HepG2 (cell line): ENCODE data around the gene C1orf141. TPM values are rescaled to one million over a fixed set of nuclear protein-coding genes. Genes with fewer than 3 reads are reported as not detected.

Source experiments
- ARID5B ChIP-seq: IDR thresholded peaks from 2 replicates; pipeline ENCODE4 v1.4.0; 2020; ENCODE audit warnings: mild to moderate bottlenecking, missing genetic modification reagents
- CBX1 ChIP-seq: IDR thresholded peaks from one replicate; pipeline ENCODE4 v1.6.1; 2016; ENCODE audit warnings: antibody characterized with exemption, low read depth
- CEBPB ChIP-seq: IDR thresholded peaks from 2 replicates; pipeline ENCODE4 v1.6.1; 2011; ENCODE audit warnings: low read depth, low read length, improper control_type of control experiment, borderline replicate concordance
- CEBPG ChIP-seq: IDR thresholded peaks from 2 replicates; pipeline ENCODE4 v1.6.1; 2016
- CREM ChIP-seq, 2 experiments: sonication (generic) in 1 of 2; formaldehyde crosslinking in 1 of 2; IDR thresholded peaks; 2 replicates each; pipeline versions ENCODE4 v1.4.0 to v1.6.1; 2016 to 2020; ENCODE audit warnings: antibody characterized with exemption in 1 of 2, mild to moderate bottlenecking in 1 of 2, missing genetic modification reagents in 1 of 2
- HNF4G ChIP-seq, 2 experiments: sonication (generic) in 1 of 2; formaldehyde crosslinking in 1 of 2; IDR thresholded peaks; 2 replicates each; pipeline versions ENCODE4 v1.4.0 to v1.6.1; 2011 to 2020; ENCODE audit warnings: borderline replicate concordance in 2 of 2, low read depth in 2 of 2, mild to moderate bottlenecking in 2 of 2, low read length in 1 of 2, missing genetic modification reagents in 1 of 2, moderate library complexity in 1 of 2
- SNAI1 ChIP-seq: sonication (generic); formaldehyde crosslinking; IDR thresholded peaks from 2 replicates; pipeline ENCODE4 v1.5.0; 2020; ENCODE audit warnings: mild to moderate bottlenecking, missing genetic modification reagents, borderline replicate concordance
- ZNF547 ChIP-seq: sonication (generic); formaldehyde crosslinking; IDR thresholded peaks from 2 replicates; pipeline ENCODE4 v1.5.1; 2020; ENCODE audit warnings: mild to moderate bottlenecking, missing genetic modification reagents
- polyA plus RNA-seq, 8 experiments: library from polyadenylated mRNA; depleted of rRNA in 3 of 8; stranded (reverse) in 7 of 8; unstranded in 1 of 8; fragments of >200 nt; fragmentation: Illumina TruSeq in 4 of 8; extraction: Trizol in 4 of 8; gene quantifications; 2 replicates each; pipeline versions ENCODE4 v1.2.1 to v1.2.3, GENCODE V29; 2011 to 2016; ENCODE audit warnings: low read depth in 4 of 8, missing spikeins in 1 of 8, mixed read lengths in 1 of 8; ENCODE audit not compliant: insufficient read depth in 1 of 8
- total RNA-seq, 5 experiments: library from RNA; depleted of rRNA; stranded (reverse); fragments of >200 nt; fragmentation: Illumina TruSeq; extraction: Trizol; gene quantifications; 2 replicates each; pipeline ENCODE4 v1.2.3, GENCODE V29; 2016; ENCODE audit warnings: low read depth in 1 of 5
- TF ChIP-seq, protein P1 (sequence below): sonication (generic); formaldehyde crosslinking; IDR thresholded peaks from 2 replicates; pipeline ENCODE4 v1.5.1; 2020; ENCODE audit warnings: mild to moderate bottlenecking, missing genetic modification reagents, borderline replicate concordance

C1orf141 gene
- total and polyA plus RNA-seq, 2 of the 13 experiments (the other 11 are each of a cell fraction or from before 2014, with no cell fraction given), result not detected

DNA sequence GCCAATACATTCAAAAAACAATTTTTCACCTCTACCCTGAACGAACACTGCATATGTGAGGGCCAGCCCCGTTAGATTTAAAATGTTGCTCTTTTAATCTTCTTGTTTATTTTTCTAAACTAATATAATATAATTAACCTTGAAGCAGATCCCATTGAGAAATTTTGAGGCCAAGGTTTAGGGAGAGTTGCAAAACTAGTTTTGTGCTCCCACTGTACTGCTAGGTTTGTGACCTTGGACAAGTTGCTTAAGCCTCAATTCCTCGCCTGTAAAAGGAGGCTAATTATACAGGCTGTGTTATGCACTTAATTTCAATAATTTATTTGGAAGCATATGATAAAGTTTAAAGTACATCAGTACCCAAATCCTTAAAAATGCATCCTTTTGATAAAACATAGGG is 35.2 kb upstream of the C1orf141 start (continued):
- TF ChIP-seq ARID5B (peak; percentile 58), ZNF547 (CRISPR knock-in tag) (no peak), CEBPG (CRISPR knock-in tag) (peak; percentile 66), SNAI1 (CRISPR knock-in tag) (no peak), HNF4G (IDR thresholded peaks at IDR 0.05; ENCODE audit: borderline replicate concordance, low read depth, low read length) (peak; percentile 58; the same call in 1 of the 2 replicates), HNF4G (CRISPR knock-in tag; IDR thresholded peaks at IDR 0.05; ENCODE audit: borderline replicate concordance, low read depth) (no peak), CREM (IDR thresholded peaks at IDR 0.05) (peak; percentile 38; the same call in 1 of the 2 replicates), CREM (CRISPR knock-in tag; IDR thresholded peaks at IDR 0.05) (no peak), CEBPB (peak; percentile 83; the same call in 1 of the 2 replicates), CBX1 (no peak)
- TF ChIP-seq, protein P1, sequence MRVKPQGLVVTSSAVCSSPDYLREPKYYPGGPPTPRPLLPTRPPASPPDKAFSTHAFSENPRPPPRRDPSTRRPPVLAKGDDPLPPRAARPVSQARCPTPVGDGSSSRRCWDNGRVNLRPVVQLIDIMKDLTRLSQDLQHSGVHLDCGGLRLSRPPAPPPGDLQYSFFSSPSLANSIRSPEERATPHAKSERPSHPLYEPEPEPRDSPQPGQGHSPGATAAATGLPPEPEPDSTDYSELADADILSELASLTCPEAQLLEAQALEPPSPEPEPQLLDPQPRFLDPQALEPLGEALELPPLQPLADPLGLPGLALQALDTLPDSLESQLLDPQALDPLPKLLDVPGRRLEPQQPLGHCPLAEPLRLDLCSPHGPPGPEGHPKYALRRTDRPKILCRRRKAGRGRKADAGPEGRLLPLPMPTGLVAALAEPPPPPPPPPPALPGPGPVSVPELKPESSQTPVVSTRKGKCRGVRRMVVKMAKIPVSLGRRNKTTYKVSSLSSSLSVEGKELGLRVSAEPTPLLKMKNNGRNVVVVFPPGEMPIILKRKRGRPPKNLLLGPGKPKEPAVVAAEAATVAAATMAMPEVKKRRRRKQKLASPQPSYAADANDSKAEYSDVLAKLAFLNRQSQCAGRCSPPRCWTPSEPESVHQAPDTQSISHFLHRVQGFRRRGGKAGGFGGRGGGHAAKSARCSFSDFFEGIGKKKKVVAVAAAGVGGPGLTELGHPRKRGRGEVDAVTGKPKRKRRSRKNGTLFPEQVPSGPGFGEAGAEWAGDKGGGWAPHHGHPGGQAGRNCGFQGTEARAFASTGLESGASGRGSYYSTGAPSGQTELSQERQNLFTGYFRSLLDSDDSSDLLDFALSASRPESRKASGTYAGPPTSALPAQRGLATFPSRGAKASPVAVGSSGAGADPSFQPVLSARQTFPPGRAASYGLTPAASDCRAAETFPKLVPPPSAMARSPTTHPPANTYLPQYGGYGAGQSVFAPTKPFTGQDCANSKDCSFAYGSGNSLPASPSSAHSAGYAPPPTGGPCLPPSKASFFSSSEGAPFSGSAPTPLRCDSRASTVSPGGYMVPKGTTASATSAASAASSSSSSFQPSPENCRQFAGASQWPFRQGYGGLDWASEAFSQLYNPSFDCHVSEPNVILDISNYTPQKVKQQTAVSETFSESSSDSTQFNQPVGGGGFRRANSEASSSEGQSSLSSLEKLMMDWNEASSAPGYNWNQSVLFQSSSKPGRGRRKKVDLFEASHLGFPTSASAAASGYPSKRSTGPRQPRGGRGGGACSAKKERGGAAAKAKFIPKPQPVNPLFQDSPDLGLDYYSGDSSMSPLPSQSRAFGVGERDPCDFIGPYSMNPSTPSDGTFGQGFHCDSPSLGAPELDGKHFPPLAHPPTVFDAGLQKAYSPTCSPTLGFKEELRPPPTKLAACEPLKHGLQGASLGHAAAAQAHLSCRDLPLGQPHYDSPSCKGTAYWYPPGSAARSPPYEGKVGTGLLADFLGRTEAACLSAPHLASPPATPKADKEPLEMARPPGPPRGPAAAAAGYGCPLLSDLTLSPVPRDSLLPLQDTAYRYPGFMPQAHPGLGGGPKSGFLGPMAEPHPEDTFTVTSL, result peak; percentile 21; the same call in 1 of the 2 replicates
